HepG2 (cell line): Measurements from ENCODE around the gene SPATA32. TPM values are rescaled to one million over a fixed set of nuclear protein-coding genes. Genes with fewer than 3 reads are reported as not detected.

Experiments used
- IKZF1 ChIP-seq: fragments of 450-650 bp; IDR thresholded peaks from 2 replicates; pipeline ENCODE4 v1.7.1; 2016
- IKZF5 ChIP-seq: IDR thresholded peaks from 2 replicates; pipeline ENCODE4 v1.6.1; 2018; ENCODE audit warnings: missing genetic modification reagents, mild to moderate bottlenecking, missing compliant biosample characterization
- NFE2L2 ChIP-seq: fragments of 150-350 bp; IDR thresholded peaks from 2 replicates; pipeline ENCODE4 v1.6.1; 2014; ENCODE audit warnings: low read length
- POLR2AphosphoS2 ChIP-seq: IDR thresholded peaks from 2 replicates; pipeline ENCODE4 v1.6.1; 2011; ENCODE audit warnings: low read depth, low read length, improper control_type of control experiment
- PPARG ChIP-seq: conservative IDR thresholded peaks from 2 replicates; pipeline ENCODE4 v1.6.1; 2016; ENCODE audit warnings: missing biosample characterization, missing genetic modification reagents
- PRMT3 ChIP-seq: sonication (generic); formaldehyde crosslinking; IDR thresholded peaks from 2 replicates; pipeline ENCODE4 v1.8.1; 2022; ENCODE audit warnings: low read depth, mild to moderate bottlenecking, moderate library complexity, missing genetic modification reagents, borderline replicate concordance
- PTBP1 ChIP-seq: fragments of 200-400 bp; formaldehyde crosslinking; IDR thresholded peaks from 2 replicates; pipeline ENCODE4 v1.6.1; 2018; ENCODE audit warnings: low read length, low read depth; ENCODE audit not compliant: poor library complexity, severe bottlenecking
- RFX3 ChIP-seq: IDR thresholded peaks from 2 replicates; pipeline ENCODE4 v1.6.1; 2016; ENCODE audit warnings: missing biosample characterization, missing genetic modification reagents
- SPEN ChIP-seq: sonication (generic); formaldehyde crosslinking; IDR thresholded peaks from 2 replicates; pipeline ENCODE4 v1.5.1; 2020; ENCODE audit warnings: low read depth, mild to moderate bottlenecking, missing genetic modification reagents
- SRSF4 ChIP-seq: fragments of 200-400 bp; formaldehyde crosslinking; IDR thresholded peaks from one replicate; pipeline ENCODE4 v1.6.1; 2018; ENCODE audit warnings: mild to moderate bottlenecking, low read depth, low read length, moderate library complexity; ENCODE audit not compliant: poor library complexity, severe bottlenecking
- TMF1 ChIP-seq: sonication (generic); formaldehyde crosslinking; IDR thresholded peaks from 2 replicates; pipeline ENCODE4 v1.8.1; 2022; ENCODE audit warnings: low read depth, missing genetic modification reagents
- U2AF2 ChIP-seq: fragments of 200-400 bp; formaldehyde crosslinking; IDR thresholded peaks from 2 replicates; pipeline ENCODE4 v1.6.1; 2017; ENCODE audit warnings: low read depth, mild to moderate bottlenecking, low read length
- ZBTB3 ChIP-seq: sonication (generic); formaldehyde crosslinking; IDR thresholded peaks from 2 replicates; pipeline ENCODE4 v1.4.0; 2020; ENCODE audit warnings: low read depth, mild to moderate bottlenecking, moderate library complexity, missing genetic modification reagents, borderline replicate concordance
- ZFP41 ChIP-seq: sonication (generic); formaldehyde crosslinking; IDR thresholded peaks from 2 replicates; pipeline ENCODE4 v1.4.0; 2020; ENCODE audit warnings: mild to moderate bottlenecking, missing genetic modification reagents, borderline replicate concordance
- ZNF180 ChIP-seq: sonication (generic); formaldehyde crosslinking; IDR thresholded peaks from 2 replicates; pipeline ENCODE4 v1.4.0; 2020; ENCODE audit warnings: low read depth, missing genetic modification reagents, borderline replicate concordance
- ZNF256 ChIP-seq: sonication (generic); formaldehyde crosslinking; conservative IDR thresholded peaks from 2 replicates; pipeline ENCODE4 v1.4.0; 2020; ENCODE audit warnings: missing genetic modification reagents
- ZNF281 ChIP-seq: sonication (generic); formaldehyde crosslinking; IDR thresholded peaks from 2 replicates; pipeline ENCODE4 v1.4.0; 2020; ENCODE audit warnings: missing genetic modification reagents, borderline replicate concordance
- ZNF431 ChIP-seq: sonication (generic); formaldehyde crosslinking; IDR thresholded peaks from 2 replicates; pipeline ENCODE4 v1.9.0; 2022; ENCODE audit warnings: missing genetic modification reagents, low read depth, mild to moderate bottlenecking, borderline replicate concordance
- ZNF446 ChIP-seq: sonication (generic); formaldehyde crosslinking; IDR thresholded peaks from 2 replicates; pipeline ENCODE4 v1.5.0; 2020; ENCODE audit warnings: mild to moderate bottlenecking, missing genetic modification reagents
- ZNF496 ChIP-seq: sonication (generic); formaldehyde crosslinking; IDR thresholded peaks from 2 replicates; pipeline ENCODE4 v1.8.1; 2023; ENCODE audit warnings: mild to moderate bottlenecking, moderate library complexity, missing genetic modification reagents; ENCODE audit not compliant: insufficient replicate concordance
- ZNF616 ChIP-seq: sonication (generic); formaldehyde crosslinking; IDR thresholded peaks from 2 replicates; pipeline ENCODE4 v1.5.0; 2020; ENCODE audit warnings: low read depth, mild to moderate bottlenecking, missing genetic modification reagents
- ZNF773 ChIP-seq: sonication (generic); formaldehyde crosslinking; IDR thresholded peaks from 2 replicates; pipeline ENCODE4 v1.4.0; 2020; ENCODE audit warnings: missing genetic modification reagents, borderline replicate concordance
- ZNF777 ChIP-seq: sonication (generic); formaldehyde crosslinking; IDR thresholded peaks from 2 replicates; pipeline ENCODE4 v1.4.0; 2020; ENCODE audit warnings: missing genetic modification reagents
- ZSCAN9 ChIP-seq: IDR thresholded peaks from 2 replicates; pipeline ENCODE4 v1.6.1; 2016; ENCODE audit warnings: borderline replicate concordance
- polyA plus RNA-seq, 8 experiments: library from polyadenylated mRNA; depleted of rRNA in 3 of 8; stranded (reverse) in 7 of 8; unstranded in 1 of 8; fragments of >200 nt; fragmentation: Illumina TruSeq in 4 of 8; extraction: Trizol in 4 of 8; gene quantifications; 2 replicates each; pipeline versions ENCODE4 v1.2.1 to v1.2.3, GENCODE V29; 2011 to 2016; ENCODE audit warnings: low read depth in 4 of 8, missing spikeins in 1 of 8, mixed read lengths in 1 of 8; ENCODE audit not compliant: insufficient read depth in 1 of 8
- total RNA-seq, 5 experiments: library from RNA; depleted of rRNA; stranded (reverse); fragments of >200 nt; fragmentation: Illumina TruSeq; extraction: Trizol; gene quantifications; 2 replicates each; pipeline ENCODE4 v1.2.3, GENCODE V29; 2016; ENCODE audit warnings: low read depth in 1 of 5
- TF ChIP-seq, protein P1 (sequence below): sonication (generic); formaldehyde crosslinking; IDR thresholded peaks from 2 replicates; pipeline ENCODE4 v1.4.0; 2020; ENCODE audit warnings: mild to moderate bottlenecking, missing genetic modification reagents

Gene SPATA32
- total and polyA plus RNA-seq, 2 of the 13 experiments (the other 11 are each of a cell fraction or from before 2014, with no cell fraction given), result not detected

- TF ChIP-seq TMF1 (CRISPR knock-in tag) (peak; percentile 79; the same call in 1 of the 2 replicates), IKZF1 (no peak), RFX3 (CRISPR knock-in tag) (no peak), SPEN (CRISPR knock-in tag) (no peak), SRSF4 (no peak), PTBP1 (no peak), PPARG (CRISPR knock-in tag) (no peak), ZNF256 (CRISPR knock-in tag) (no peak), ZNF496 (CRISPR knock-in tag) (no peak), ZNF180 (CRISPR knock-in tag) (no peak), ZNF281 (CRISPR knock-in tag) (peak; percentile 43; the same call in 1 of the 2 replicates), IKZF5 (CRISPR knock-in tag) (peak; percentile 55), PRMT3 (CRISPR knock-in tag) (no peak), ZFP41 (CRISPR knock-in tag) (no peak), U2AF2 (no peak), ZSCAN9 (CRISPR knock-in tag) (peak; percentile 20; the same call in 1 of the 2 replicates), ZNF431 (CRISPR knock-in tag) (no peak), ZNF616 (CRISPR knock-in tag) (peak; percentile 10; the same call in 1 of the 2 replicates), POLR2AphosphoS2 (no peak), ZNF773 (CRISPR knock-in tag) (no peak), ZNF446 (CRISPR knock-in tag) (no peak; the same call in 1 of the 2 replicates), ZBTB3 (CRISPR knock-in tag) (no peak), NFE2L2 (no peak), ZNF777 (CRISPR knock-in tag) (no peak)
- TF ChIP-seq, protein P1, sequence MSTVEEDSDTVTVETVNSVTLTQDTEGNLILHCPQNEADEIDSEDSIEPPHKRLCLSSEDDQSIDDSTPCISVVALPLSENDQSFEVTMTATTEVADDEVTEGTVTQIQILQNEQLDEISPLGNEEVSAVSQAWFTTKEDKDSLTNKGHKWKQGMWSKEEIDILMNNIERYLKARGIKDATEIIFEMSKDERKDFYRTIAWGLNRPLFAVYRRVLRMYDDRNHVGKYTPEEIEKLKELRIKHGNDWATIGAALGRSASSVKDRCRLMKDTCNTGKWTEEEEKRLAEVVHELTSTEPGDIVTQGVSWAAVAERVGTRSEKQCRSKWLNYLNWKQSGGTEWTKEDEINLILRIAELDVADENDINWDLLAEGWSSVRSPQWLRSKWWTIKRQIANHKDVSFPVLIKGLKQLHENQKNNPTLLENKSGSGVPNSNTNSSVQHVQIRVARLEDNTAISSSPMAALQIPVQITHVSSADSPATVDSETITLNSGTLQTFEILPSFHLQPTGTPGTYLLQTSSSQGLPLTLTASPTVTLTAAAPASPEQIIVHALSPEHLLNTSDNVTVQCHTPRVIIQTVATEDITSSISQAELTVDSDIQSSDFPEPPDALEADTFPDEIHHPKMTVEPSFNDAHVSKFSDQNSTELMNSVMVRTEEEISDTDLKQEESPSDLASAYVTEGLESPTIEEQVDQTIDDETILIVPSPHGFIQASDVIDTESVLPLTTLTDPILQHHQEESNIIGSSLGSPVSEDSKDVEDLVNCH, result no peak
These were observed 14.3 kb downstream of the SPATA32 start (continued) for GRCh38 chr17:45247429-45248131.
